Ovary (tissue), 3 donors: ENCODE data around the gene OR51A2.

ENCODE experiments used
- POLR2A ChIP-seq: fragments of 450-650 bp; IDR thresholded peaks from one replicate; pipeline ENCODE4 v1.6.1; 2017; ENCODE audit warnings: antibody characterized with exemption, mild to moderate bottlenecking, moderate library complexity
- TF ChIP-seq, protein P1 (sequence below), 3 donors: fragments of 450-650 bp in 2 of 3; fragments of 200-600 bp in 1 of 3; IDR thresholded peaks; one replicate each; pipeline versions ENCODE4 v1.5.1 to v1.8.0; 2016 to 2022; ENCODE audit warnings: antibody characterized with exemption in 3 of 3, mild to moderate bottlenecking in 1 of 3
- donor health status: DM: no; HTN: no; CAD: no.

DNA sequence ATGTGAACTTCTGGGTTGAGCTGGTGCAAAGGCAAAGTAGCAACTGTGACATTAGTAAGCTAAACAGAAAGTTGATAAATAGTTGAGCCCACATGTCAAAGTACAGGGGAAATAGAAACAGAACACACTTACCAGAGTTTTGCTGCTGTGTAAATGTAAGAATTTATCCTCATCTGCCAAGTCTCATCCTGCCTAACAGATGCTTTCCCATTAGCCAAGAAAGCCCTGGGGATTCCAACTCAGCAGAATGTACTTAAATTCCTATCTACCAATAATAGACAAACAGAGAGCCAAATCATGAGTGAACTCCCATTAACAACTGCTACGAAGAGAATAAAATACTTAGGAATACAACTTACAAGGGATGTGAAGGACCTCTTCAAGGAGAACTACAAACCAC, 7.3 kb upstream of the OR51A2 start:
- no peak for TF ChIP-seq POLR2A
- TF ChIP-seq, protein P1, sequence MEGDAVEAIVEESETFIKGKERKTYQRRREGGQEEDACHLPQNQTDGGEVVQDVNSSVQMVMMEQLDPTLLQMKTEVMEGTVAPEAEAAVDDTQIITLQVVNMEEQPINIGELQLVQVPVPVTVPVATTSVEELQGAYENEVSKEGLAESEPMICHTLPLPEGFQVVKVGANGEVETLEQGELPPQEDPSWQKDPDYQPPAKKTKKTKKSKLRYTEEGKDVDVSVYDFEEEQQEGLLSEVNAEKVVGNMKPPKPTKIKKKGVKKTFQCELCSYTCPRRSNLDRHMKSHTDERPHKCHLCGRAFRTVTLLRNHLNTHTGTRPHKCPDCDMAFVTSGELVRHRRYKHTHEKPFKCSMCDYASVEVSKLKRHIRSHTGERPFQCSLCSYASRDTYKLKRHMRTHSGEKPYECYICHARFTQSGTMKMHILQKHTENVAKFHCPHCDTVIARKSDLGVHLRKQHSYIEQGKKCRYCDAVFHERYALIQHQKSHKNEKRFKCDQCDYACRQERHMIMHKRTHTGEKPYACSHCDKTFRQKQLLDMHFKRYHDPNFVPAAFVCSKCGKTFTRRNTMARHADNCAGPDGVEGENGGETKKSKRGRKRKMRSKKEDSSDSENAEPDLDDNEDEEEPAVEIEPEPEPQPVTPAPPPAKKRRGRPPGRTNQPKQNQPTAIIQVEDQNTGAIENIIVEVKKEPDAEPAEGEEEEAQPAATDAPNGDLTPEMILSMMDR (IDR thresholded peaks at IDR 0.05) = no peak
